HG02571 (cell line): Measurements from ENCODE around the gene CLDN5.

Experiments
- ATAC-seq: cut with Tn5 transposase; IDR thresholded peaks from one replicate; pipeline ENCODE4 v1.9.1; 2021; ENCODE audit warnings: mild to moderate bottlenecking, moderate library complexity; ENCODE audit not compliant: unreplicated experiment

The CLDN5 gene, protein sequence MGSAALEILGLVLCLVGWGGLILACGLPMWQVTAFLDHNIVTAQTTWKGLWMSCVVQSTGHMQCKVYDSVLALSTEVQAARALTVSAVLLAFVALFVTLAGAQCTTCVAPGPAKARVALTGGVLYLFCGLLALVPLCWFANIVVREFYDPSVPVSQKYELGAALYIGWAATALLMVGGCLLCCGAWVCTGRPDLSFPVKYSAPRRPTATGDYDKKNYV

DNA sequence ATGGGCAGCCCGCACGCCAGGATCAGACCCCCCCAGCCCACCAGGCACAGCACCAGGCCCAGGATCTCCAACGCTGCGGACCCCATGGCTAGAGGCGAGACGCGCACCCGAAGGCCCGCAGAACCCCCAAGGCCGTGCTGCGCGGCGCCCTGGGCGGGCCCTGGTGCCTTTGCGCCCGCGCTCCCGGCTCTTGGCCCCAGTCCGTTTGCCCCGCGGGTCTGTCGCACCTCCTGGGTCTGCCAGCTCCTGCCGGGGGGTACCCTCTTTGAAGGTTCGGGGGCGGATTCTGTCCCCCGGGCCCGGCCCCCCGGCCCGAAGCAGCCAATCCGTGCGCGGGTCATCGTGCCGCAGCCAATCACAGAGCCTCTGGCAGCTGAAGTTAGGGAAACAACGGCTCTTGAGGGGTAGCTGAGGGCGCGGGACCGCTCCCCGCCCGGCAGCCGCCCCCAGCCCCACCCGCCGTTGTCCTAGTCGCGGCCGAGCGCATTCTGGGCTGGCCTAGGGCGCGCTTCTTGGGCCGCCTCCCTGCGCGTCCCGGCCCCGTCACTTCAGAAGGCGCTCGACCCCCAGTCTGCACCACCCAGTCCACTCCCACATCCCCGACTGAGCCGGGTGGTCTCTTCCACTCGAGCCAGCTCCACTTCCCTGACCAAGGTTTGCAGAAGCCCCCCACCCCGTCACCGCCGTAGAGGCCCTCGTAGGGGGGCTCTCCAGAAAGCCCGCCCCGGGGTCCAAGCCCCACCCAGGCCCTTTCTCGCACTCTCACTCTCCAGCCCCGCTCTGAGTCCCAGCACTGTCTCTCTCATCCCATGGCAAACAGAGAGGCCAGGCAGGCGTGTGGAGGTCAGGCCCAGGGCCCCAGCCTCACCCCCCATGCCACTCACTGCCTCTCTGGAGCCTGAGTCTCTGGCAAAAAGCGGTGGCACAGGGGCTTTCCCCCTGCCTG, at the start of gene CLDN5:
CLDN5 (minus strand) TSS at position 241 of the 946 bp plus-strand sequence; CDS start at position 86, 155 bp downstream.
- no peak for ATAC-seq

DNA sequence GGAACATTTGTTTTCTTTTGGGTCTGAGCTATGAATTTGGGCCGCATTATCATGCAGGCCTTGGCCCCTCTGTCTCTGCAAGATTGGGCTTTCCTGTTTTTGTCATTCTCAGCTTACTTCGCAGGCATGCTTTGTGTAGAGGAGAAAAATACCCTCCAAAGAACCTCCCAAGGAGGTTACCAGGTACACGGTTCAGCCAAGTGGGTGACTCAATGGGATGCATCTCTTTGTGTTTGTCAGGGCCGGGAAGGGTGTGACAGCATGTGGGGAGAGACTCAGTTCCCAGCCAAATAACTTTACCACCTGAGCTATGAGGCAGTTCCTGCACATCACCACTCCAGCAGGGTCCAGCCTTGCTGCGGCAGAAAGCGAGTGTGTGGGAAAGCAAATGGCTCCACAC, 47.8 kb upstream of the CLDN5 start:
- ATAC-seq: no peak

DNA sequence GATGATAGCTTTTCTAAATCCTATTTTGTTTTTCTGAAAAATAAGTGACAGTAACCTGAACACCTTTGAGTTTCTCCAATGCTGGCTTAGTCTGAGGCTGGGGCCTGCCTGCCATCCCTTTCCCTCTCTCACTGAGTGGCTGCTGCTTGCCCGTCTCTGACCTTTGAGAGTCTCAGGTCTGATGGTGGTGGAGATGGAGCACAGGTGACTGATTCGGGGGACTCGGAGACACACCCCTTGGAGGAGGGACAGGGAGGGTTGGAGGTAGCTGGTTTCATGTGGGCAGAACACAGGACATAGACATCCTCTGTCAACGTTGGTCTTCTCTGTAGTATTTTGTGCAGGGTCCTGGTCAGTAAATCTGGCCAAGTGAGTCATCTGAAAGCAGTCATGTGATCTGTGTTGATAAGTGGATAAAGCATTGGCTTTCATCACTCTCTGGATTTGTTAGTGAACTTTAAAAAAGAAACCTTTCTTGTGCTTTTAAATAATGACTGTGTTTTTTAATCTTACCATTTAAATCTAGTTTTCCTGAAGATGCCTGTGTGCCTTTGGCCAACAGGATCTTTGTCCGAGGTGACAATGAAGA, 47.1 kb upstream of the CLDN5 start:
- no peak for ATAC-seq

DNA sequence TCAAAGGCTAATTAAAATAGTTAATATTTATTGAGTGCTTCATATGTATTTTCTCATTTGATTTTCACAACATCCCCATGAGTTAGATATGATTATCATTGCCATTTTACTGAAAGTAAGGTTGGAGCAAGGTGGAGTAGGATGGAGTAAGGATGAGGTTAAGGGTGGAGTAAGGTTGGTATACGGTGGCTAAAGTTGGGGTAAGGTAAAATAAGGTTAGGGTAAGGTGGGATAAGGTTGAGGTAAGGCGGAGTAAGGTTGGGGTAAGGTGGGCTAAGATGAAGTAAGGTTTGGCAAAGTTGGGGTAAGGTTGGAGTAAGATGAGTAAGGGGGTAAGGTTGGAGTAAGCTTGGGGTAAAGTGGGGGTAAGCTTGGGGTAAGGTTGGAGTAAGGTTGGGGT, 45.8 kb upstream of the CLDN5 start:
- ATAC-seq: no peak

DNA sequence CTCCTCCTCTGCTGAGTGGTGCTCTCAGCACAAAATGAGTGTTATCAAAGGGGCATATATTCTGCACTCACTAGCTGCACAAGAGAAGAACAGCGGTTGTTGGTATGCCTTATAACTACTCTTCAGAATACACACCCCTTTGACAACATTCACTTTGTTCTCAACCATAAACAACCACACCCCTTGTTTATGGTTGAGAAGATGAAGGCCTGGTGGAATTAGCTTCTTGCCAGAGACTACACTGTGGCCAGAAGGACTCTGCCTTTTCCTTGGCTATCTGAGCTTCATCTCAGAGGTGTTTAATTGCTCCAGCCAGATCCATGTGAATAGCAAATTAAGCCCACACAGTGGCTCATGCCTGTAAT, 45.0 kb upstream of the CLDN5 start:
- no peak for ATAC-seq

DNA sequence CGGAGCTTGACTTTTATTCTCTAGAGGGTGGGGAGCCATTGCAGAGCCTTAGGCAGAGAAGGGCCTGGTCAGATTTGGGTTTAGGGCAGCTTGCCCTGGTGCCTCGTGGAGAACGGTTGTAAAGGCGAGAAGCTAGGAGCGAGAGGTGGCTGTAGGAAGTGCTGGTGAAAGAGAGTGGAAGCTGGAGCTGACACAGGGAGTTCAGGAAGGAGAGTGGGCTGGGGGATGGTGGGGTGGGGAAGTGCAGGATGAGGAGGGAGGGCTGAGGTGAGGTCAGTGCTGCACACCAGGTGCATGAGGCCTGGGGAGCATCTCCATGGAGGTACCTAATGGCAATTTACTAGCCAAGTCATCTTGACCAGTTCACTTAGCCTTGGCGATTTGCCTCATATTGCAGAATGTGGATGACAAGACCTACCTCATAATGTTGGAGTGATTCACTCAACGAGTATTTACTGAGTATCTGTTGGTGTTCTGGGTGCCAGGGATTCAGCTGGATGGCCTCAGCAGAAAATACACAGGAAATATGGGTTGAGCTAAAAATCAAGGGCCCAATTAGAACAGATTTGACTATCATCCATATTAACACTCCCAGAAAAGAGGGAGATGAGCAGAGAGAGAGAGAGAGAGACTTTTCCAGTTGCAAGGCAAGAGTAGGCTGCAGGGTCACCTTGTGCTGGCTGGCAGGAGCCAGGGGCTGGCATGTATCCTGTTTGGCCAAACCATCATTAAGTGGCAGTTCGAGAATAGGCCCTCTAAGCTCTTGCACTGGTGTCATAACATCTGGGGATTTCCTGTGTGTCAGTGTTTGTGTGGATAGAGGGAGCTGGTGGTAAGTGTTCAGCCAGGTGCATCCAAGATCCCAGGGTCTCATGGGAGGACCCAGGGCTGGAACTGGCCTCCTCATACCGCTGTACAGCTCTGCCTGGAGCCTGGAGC, 44.4 kb upstream of the CLDN5 start:
- ATAC-seq: no peak

DNA sequence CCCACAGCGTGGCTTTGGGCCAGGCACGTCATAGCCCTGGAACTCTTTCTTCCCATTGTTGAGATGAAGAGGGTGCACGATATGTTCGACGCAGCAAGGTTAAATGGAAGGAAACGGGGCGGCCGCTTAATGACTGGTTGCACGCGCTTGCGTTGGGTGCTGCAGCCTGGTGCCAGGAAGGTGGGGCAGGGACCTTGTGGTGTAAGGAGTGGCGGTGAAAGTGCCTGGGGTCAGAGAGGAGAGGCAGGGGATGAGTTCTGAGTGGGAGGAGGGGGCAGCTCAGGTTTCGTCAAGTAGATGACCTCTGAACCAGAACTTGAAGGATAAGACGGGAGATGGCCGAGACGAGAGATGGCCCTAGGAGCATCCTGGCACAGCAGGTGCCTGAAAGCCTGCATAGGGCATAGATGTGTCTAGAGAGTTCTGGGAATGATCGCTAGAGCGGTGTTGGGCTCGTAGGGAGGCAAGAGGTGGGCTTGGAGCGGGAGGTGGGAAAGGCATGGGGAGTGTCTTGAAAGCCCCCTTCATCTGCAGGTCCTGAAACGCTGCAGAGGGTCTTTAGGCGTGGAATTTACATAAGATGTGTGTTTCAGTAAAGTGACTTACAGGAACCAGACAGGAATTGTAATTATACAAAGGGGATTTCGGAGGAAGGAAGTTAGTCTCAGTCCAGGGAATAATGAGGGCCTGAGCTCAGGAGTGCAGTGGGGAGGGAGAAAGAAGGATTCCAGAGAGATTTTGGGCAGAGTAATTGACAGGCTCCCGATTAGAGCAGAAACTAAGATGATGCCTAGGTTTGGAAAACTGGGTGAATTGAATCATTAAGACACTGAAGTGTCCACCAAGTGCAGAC, 43.2 kb upstream of the CLDN5 start:
- ATAC-seq: no peak

DNA sequence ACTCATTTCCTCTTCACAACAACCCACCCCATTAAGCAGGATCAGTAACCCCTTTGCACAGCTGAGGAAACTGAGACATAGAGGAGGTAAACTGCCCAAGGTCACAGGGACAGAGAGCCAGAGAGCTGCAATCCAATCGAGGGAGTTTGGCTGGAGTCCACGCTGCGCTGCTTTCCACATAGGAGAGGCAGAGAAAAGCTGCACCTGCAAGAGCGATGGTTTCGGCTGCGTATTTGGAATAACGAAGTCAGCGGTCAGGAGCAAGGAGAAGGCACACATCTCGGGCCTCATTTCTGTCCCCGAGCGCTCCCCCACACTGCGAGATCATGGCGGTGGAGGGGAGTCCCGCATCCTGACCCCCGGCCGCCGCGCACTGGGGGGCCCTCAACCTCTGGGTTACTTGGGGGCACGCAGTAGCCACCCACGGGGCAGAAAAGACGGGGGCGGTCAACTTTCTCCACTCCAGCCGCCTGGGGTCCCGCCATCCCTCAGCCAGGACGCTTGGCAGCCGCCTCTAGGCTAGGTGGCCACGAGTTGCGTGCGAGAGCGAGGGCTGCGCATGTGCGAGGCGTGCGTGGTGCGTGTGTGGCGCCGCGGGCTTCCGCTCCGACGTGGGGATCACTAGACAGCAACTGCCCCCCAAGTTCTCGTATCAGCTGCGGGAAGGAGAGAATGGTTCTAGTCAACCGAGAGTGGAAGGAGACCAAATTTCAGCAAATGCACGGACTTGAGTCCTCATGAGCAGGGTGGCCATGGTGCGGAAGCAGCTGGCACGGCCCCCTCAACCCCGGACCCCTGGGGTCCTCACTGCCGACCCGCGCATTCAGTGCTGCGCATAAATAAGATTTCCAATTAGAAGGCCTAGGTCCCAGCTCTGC, 42.3 kb upstream of the CLDN5 start:
- no peak for ATAC-seq

DNA sequence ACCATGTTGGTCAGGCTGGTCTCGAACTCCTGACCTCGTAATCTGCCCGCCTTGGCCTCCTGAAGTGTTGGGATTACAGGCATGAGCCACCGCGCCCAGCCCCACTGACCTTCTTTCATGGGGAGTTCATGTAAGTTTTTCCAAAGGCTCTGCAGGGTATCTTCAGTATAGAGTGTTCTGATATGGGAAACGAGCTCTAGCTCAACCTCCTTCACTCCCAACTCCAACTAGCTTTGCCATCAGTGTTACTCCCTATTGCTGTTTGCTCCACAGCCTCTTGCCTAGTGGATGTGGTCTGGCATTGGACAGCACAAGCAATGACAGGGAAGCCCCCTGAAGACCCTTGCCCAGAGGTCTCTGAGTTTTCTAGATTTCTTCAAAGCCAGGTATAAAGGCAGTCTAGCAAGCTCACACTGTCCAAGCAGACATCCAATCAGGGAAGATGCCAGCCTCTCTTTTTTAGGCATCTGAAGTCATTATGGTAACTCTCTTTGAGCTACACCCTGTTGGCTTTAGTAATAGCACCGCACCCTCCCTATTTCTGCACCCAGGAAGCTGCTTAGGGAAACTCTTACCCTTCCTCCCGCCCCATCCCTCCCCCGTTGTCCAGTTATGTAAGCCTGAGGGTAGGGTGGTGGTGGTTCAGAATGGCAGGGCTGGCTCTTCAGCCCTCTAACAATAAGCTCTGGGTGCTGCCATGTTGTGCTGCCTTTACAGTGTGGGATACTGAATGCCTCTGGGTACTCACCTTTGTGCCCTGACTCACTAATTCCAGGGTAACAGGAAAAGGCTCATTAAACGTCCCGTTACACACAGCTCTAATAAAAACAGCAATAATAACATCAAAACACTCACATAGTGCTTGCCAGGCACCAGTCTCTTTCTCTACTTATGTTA, 41.4 kb upstream of the CLDN5 start:
- no peak for ATAC-seq

DNA sequence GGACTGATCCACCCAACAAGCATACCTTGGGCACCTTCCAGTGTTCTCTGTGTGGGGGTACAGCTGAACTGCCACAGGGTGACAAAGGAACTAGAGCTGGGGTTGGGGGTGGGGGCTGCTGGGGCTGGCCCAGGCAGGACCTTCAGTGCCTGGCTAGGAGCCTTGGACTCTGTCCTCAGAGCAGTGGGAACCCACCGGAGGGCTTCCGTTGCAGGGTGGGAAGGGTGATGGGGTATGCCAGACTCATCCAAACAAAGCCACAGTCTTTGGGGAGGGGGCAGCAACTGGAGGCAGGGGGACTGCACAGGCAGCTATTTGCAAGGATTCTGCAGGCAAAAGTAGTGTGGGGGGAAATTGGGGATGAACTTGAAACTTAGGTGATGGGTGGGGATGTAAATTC, 35.7 kb upstream of the CLDN5 start:
- no peak for ATAC-seq

DNA sequence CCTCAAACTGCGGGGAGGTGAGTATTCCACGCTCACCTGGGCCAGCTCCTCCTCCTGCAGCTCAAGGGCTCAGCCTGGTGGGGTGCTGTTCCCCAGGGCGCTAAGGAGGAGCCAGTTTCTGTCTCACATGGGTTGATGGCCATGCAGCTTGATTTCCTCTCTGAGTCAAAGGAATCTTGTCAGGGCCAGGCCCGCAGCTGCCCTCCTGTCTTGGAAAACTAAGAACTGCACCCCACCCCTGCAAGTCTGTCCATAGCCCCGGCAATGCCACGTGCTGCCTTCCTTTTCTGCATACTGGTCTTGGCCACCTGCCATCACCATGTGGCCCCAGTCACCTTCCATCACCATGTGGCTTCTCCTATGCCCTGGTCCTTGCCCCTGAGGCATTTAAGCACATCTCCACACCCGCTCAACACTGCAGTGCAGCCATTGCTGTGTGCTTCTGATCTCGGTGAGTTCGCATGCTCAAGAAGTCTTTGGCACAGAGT, 35.2 kb upstream of the CLDN5 start:
- no peak for ATAC-seq

DNA sequence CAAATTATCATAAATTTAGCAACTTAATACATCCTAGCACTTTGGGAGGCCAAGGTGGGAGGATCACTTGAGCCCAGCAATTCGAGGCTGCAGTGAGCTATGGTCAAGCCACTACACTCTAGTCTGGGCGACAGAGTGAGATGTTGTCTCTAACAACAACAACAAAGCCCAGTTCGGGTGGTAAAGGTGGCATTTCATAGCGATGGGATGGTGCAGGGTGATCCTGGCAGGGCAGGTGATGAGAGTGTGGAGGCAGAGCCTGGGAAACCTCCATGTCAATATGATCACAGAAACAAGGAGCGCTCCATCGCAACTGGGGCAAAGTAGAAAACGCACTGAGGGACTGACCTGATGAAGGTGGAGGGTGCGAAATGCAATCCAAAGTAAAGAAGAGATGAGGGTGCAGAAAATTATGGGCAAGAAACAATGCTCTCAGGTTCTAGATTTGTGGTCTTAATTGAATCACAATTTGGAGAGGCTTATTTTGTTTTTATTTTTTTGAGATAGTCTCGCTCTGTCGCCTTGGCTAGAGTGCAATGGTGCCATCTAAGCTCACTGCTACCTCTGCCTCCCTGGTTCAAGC, 32.8 kb upstream of the CLDN5 start:
- ATAC-seq: no peak

DNA sequence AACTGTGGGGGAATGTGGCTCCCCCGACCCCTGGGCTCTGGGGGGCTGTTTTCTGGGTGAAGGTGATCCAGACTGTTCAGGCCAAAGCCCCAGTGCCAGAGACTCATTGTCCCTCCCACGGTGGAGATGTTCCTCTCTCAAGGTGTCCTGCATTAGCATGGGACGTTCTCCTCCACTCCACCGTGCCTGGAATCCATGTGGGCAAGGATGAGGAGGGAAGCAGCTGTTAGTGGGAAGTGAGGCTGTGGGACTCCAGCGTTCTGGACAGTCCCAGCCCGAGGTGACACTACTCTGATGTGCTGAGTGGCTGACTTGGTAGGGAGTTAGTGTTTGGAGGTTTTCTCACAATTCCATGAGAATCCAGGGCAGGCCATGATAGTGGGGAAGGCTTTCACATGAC, 31.4 kb upstream of the CLDN5 start:
- no peak for ATAC-seq

DNA sequence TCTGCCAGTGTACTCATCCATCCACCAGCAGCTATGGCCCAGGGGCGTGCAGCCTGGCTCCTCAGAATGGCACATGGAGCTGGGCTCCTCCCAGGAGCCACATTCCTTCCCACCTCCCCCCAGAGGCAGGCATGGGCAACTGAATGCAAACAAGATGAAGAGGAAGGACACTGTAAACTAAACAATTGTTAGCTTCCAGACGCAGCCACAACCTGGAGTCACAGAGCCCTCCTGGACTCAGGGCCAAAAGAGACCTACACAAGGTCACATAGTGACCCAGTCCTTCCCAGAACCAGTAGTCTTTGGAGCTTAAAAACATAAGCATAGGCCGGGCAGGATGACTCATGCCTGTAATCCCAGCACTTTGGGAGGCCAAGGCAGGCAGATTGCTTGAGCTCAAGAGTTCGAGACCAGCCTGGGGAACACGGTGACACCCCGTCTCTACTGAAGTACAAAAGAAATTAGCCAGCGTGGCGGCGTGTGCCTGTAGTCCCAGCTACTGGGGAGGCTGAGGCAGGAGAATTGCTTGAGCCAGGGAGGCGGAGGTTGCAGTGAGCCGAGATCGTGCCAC, 30.7 kb upstream of the CLDN5 start:
- ATAC-seq: no peak

DNA sequence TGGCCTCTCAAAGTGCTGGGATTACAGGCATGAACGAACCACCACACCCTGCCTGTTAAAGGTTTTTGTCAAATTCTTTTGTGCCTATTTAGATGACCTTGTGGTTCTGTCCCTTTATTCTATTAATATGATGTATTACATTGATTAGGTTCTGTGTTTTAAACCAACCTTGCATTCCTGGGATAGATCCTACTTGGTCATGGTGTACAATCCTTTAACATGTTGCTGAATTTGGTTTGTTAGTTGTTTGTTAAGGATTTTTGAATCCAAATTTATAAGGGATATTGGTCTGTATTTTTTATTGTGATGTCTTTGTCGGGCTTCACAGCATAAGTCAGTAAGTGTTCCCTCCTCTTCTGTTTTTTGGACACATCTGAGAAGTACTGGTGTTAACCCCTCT, 29.0 kb upstream of the CLDN5 start:
- ATAC-seq: no peak

DNA sequence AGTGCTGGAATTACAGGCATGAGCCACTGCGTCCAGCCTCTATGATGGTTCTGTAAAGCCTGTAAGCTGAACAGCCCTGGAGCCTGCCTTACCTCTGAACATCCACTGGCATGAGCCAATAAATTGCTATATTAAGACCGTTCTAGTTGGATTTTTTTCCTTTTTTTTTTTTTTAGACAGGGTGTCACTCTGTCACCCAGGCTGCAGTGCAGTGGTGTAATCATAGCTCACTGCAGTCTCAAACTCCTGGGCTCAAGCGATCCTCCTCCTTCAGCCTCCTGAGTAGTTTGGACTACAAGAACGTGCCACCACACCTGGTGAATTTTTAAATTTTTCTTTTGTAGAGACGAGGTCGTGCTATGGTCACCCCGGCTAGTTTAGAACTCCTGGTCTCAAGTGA, 26.2 kb upstream of the CLDN5 start:
- no peak for ATAC-seq

DNA sequence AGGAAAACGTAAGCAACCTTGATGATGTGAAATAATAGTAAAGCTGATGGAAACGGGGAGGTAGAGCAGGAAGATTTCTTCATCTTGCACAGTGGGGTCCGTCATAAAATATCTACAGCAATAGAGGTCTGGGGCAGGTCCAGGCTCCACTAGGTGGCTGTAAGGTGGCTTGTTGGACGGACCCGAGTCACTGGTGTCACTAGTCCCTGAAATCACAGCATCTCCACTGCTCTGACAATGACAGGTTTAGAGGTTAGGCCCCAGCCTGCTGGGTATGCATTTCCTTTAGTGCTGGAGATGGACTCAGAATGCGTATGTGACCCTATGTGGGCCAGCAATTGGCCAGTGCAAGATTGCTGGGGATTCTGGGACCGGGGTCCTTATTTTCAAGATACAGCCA, 25.2 kb upstream of the CLDN5 start:
- ATAC-seq: no peak
